MV-4-11 (cell line): ENCODE measurements around the gene EID3.
A peak's percentile ranks its signal among the peaks of the same experiment; 100 is the strongest.
"Not testable (repeated sequence)": the region's sequence is repeated elsewhere in the genome, so short reads cannot be mapped to it uniquely, and the experiment has no call there.

Experiments used
- DNase-seq: peaks from one replicate; lab custom pipeline; 2025; lab: John Stamatoyannopoulos, UW

EID3 gene

DNA sequence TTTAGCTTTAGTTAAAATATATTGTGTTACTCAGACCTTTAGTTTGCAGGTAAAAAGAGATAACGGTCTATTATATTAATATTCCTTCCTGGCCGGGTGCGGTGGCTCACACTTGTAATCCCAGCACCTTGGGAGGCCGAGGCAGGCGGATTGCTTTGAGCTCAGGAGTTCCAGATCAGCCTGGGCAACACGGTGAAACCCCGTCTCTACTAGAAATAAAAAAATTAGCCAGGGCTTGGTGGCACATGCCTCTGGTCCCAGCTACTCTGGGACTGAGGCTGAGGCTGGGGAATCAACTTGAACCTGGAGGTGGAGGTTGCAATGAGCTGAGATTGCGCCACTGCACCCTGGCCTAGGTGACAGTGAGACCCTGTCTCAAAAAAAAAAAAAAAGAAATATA, 13.2 kb upstream of the EID3 start:
- no peak for DNase-seq

- no peak for DNase-seq
Measured at GRCh38 chr12:104290855-104291254, 12.7 kb upstream of the EID3 start.

DNA sequence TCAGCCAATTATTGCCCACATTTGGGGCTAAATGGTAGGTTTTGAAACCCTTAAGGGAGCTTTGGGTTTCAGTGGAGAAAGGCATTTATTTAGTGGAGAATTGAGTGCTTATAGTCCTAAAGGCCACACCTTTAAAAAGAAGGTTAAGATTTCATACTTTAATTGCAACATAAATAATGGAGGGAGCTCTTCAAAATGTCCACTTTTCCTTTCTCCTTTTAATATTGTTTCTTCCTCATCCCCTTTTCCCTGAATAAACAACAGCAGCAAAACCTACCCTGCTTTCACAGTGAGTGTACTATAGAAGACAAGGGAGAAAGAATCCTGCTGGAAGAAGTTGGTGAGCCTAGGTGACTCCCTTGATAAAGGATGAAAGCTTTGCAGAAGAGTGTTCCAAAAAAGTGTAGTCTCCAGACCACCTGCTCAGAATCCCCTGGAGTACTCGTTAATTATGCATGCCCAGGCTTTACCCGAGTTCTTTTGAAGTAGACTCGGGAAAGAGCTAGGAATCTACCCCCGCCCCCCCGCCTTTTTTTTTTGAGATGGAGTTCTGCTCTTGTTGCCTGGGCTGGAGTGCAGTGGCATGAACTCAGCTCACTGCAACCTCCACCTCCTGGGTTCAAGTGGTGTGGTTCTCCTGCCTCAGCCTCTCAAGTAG, 11.5 kb upstream of the EID3 start:
- no peak for DNase-seq

- no peak for DNase-seq
Measured at GRCh38 chr12:104292872-104293794, 10.4 kb upstream of the EID3 start.

DNA sequence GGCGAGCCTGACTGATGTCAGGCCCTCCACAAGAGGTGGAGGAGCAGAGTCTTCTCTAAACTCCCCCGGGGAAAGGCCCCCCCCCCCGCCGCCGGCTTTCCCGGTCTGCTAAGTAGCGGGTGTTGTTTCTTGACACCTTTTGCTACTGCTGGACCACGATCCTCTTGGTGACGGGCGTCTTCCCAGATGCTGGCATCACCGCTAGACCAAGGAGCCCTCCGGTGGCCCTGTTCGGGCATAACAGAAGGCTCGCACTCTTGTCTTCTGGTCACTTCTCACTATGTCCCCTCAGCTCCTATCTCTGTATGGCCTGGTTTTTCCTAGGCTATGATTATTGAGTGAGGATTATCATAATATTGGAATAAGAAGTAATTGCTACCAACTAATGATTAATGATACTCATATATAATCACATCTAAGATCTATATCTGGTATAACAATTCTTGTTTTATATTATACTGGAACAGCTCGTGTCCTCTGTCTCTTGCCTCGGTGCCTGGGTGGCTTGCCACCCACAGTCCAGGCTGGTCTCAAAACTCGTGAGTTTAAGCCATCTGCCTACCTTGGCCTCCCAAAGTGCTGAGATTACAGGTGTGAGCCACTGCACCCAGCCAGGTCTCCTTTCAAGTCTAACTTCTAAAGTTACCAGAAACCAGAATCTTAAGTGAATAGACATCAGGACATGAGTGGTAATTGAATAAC, 9.2 kb upstream of the EID3 start:
- DNase-seq, result not testable (repeated sequence)

GRCh38 chr12:104294927-104295668, 8.4 kb upstream of the EID3 start:
- no peak for DNase-seq

DNA sequence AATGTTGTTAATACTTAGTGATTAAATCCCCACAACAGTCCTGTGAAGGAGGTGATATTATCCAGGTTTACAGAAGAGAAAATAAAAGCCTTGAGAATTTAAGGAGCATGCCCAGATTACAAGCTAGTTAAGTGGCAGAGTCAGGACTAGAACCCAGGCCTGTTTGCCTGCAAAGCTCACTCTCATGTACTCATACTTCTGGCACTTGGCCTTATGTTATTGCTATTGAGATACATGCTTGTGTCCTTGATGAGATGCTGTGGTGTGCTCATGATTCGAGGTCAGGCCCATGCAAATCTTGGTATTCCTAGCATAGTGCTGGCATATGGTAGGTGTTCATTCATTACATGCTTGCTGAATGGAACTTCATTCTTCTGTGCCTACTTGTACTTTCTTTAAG, 7.6 kb upstream of the EID3 start:
- no peak for DNase-seq

DNA sequence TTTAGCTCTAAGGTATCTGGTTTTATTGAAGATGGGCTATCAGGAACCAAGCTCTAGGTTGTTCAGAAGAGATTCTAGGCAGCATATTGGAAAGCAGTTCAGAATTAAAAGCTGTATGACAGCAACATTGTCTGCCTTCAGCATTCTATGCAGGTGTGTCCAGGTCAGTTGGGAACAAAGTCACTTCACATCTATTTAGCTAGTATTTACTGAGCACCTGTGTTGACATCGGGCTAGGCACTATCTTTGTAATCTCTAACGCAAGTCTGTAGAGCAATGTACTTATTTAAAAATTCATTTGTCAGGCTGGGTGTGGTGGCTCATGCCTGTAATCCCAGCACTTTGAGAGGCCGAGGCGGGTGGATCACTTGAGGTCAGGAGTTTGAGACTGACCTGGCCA, 6.8 kb upstream of the EID3 start:
- no peak for DNase-seq

DNA sequence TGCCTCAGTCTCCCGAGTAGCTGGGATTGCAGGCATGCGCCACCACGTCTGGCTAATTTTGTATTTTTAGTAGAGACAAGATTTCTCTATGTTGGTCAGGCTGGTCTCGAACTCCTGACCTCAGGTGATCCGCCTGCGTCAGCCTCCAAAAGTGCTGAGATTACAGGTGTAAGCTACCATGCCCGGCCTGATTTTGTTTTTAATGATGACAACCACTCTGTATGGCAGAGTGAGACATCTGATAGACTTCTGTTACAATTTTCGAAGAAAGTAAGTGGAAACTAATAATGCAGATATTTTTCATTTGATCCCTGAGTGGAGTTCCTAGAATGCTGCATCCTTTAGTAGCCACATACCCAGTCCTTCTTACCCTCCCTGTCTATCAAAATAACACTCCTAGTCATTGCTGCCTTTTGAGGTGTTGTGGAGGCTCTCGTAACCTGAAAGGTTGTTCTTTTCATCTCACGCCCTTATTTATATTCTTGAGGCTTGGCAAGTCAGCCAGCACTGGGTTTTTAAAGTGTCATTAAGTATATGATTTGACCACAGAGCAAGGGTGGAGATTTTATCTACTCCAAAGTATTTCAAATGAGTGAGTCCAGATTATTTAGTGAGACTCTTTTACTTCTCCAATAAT, 5.9 kb upstream of the EID3 start:
- no peak for DNase-seq

GRCh38 chr12:104299842-104300481, 3.6 kb upstream of the EID3 start:
- DNase-seq, result peak; percentile 45

- no peak for DNase-seq
Measured at GRCh38 chr12:104304261-104305009, 896 bp downstream of the EID3 start.

- no peak for DNase-seq
Measured at GRCh38 chr12:104305349-104305748, 1.8 kb downstream of the EID3 start.

GRCh38 chr12:104306376-104306775, 2.8 kb downstream of the EID3 start:
- DNase-seq, result no peak

DNA sequence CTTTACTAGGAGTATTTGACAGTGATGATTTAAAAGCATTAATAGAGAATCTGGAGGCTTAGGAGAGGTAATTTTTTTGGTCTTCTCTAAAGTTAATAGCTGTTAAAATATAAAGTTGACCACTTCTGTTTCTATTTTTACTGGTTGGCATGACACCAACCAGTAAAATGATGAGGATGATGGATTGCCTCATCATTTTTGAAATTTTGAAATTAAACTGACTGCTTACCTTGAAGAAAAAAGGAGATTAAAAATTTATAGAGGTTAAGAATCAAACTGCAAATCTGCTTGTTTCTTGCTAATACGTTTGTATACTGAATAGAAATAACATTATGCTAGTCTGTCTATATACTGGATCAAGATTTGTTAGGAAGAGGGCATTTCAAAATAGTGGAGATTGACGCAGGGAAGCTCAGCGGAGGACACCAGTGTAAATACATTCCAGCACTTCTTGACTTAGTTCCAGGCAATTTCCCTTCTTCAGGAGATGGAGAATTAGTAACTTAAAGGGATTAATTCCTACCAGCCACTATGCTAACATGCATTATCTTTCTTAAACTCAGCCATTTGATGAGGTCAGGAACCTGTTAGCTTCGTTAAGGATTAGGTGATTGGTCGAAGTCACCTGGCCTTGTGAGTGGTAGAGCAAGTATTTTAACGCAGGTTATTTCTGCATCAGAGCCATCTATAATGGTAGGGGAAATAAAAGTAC, 3.6 kb downstream of the EID3 start:
- no peak for DNase-seq

DNA sequence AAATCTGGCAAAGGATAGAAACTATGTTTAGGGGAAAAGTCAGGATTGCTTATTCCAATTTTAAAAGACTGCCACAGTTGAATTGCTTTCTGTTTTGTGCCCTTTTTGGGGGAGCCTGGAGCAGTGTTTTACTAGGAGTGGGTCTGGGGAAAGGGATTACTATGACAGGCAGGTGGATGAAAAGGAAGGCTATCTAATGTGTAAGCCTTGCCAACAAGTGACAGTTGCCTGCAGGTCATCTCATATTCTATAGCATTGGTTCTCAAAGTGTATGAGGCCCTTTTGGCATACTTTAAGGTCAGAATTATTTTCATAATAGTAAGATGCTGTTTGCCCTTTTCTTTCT, 4.1 kb downstream of the EID3 start:
- no peak for DNase-seq

DNA sequence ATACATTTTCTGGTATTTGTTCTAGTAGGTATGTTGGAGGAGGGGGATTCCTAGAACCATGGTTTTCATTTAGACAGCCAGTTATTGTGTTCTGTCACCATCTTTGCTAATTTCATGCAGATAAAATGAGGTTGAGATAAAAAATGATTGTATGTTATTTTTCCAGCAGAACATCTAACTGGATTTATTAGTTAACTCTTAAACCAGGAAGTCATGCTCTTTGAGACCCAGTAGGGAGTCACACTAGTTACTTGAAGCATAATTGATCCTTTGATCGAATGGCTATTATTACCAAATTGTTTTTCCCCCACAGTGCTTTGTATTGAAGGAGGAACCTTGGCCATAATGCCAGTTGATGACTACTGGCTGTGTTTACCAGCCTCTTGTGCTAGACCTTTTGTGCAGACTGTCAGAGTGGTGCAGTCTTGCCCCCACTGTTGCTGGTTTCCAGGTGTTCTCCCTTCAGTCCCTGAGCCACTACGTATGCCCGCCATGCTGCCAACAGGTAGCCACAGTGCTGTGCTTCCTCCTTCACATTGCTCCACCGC, 6.0 kb downstream of the EID3 start:
- DNase-seq, result no peak

- DNase-seq, result no peak
Measured at GRCh38 chr12:104310751-104311633, 7.5 kb downstream of the EID3 start.

DNA sequence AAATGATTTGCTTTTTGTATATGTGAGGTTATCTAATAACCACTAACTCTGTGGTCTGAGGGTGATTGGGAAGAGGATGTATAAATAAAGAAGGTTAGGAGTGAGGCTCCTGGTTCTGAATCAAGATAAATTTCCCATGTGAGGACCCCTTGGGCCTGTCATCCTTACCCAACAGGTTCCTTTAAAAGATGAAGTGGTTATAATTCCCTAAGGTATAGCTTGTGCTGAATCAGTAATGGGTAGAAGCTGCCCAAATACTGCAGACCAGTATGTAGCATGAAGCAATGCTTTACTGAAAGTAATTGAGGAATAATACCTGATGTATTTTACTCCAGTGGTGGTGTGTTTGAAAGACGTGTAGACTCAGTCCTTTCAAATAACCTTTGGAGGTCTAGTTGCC, 8.7 kb downstream of the EID3 start:
- DNase-seq, result no peak

DNA sequence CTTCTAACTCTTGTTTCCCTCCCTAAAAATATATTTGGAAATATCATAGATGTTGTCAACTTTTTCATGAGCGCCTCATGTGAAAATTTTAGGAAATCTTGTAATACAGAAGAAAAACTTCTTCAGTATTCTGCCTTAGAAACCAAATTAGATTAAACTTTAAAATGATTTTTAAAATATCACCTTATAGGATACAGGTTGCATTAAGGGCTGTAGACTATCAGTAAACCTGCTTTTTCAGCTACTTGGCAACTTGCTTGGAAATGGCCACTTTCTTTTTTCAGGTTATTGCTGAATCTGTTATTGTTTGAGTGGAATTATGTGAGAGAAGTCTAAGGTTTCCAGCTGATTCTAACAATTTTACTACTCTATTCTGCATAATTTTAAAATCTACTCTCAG, 9.1 kb downstream of the EID3 start:
- no peak for DNase-seq
